GM12891 (cell line): ENCODE measurements around the gene CALR.

Source experiments
- PAX5 ChIP-seq: IDR thresholded peaks from 2 replicates; pipeline ENCODE4 v1.6.1; 2011; ENCODE audit warnings: low read length, moderate library complexity, mild to moderate bottlenecking; ENCODE audit not compliant: insufficient read depth, severe bottlenecking
- POLR2A ChIP-seq: IDR thresholded peaks from 2 replicates; pipeline ENCODE4 v1.6.1; 2011; ENCODE audit warnings: low read depth, low read length, control low read depth
- POLR2AphosphoS5 ChIP-seq: IDR thresholded peaks from 2 replicates; pipeline ENCODE4 v1.6.1; 2011; ENCODE audit warnings: low read depth, low read length, control low read depth
- POU2F2 ChIP-seq: IDR thresholded peaks from 2 replicates; pipeline ENCODE4 v1.6.1; 2011; ENCODE audit warnings: low read depth, mild to moderate bottlenecking, control low read depth, low read length, moderate library complexity
- SPI1 ChIP-seq: IDR thresholded peaks from 2 replicates; pipeline ENCODE4 v1.6.1; 2011; ENCODE audit warnings: low read depth, low read length, control low read depth
- TAF1 ChIP-seq: IDR thresholded peaks from 2 replicates; pipeline ENCODE4 v1.6.1; 2011; ENCODE audit warnings: low read depth, low read length, control low read depth

- TF ChIP-seq POLR2AphosphoS5 (no peak), POLR2A (no peak), SPI1 (no peak), TAF1 (no peak), POU2F2 (no peak), PAX5 (no peak)
Measured at GRCh38 chr19:12944104-12944674, 5.8 kb downstream of the CALR start.
